LNCAP (cell line): ENCODE results near the gene ENTPD2.

ENCODE experiments used
- CTCF ChIP-seq: fragments of 450-650 bp; IDR thresholded peaks from 2 replicates; pipeline ENCODE4 v1.5.1; 2017; ENCODE audit warnings: mild to moderate bottlenecking

Gene ENTPD2

GRCh38 chr9:137049544-137050449, 4.1 kb downstream of the ENTPD2 start:
- TF ChIP-seq CTCF, result peak; percentile 56

- no peak for TF ChIP-seq CTCF
These were observed 5.0 kb downstream of the ENTPD2 start for GRCh38 chr9:137048655-137049543.

- peak; percentile 94 for TF ChIP-seq CTCF
These were observed 7.6 kb downstream of the ENTPD2 start, which contains the start of gene NPDC1 for GRCh38 chr9:137046088-137046787. NPDC1 (minus strand) TSS chr9:137046177; CDS start chr9:137045989, 188 bp downstream.

GRCh38 chr9:137045294-137046087, 8.4 kb downstream of the ENTPD2 start:
- no peak for TF ChIP-seq CTCF

- no peak for TF ChIP-seq CTCF
These were observed 9.2 kb downstream of the ENTPD2 start for GRCh38 chr9:137044502-137045177.

- no peak for TF ChIP-seq CTCF
These were observed 9.8 kb downstream of the ENTPD2 start for GRCh38 chr9:137044037-137044436.
